Type B pancreatic cell (in vitro differentiated cells): ENCODE results near the gene BCAN. TPM values are rescaled to one million over a fixed set of nuclear protein-coding genes. Genes with fewer than 3 reads are reported as not detected.

Source experiments
- DNase-seq: peaks from one replicate; pipeline ENCODE4 v3.0.0; 2021; ENCODE audit warnings: mixed read lengths; ENCODE audit not compliant: unreplicated experiment; ENCODE audit errors: extremely low spot score
- H3K27ac Mint-ChIP-seq: 2 replicates; pipeline ENCODE4 v1.8.0; 2021; ENCODE audit warnings: mild to moderate bottlenecking, mixed read lengths
- H3K27me3 Mint-ChIP-seq: 2 replicates; pipeline ENCODE4 v1.8.0; 2021; ENCODE audit warnings: mixed read lengths
- H3K36me3 Mint-ChIP-seq: 2 replicates; pipeline ENCODE4 v1.8.0; 2021; ENCODE audit warnings: mixed read lengths
- H3K4me1 Mint-ChIP-seq: one replicate; pipeline ENCODE4 v1.8.0; 2021; ENCODE audit warnings: mixed read lengths; ENCODE audit not compliant: unreplicated experiment
- H3K4me3 Mint-ChIP-seq: 2 replicates; pipeline ENCODE4 v1.8.0; 2021; ENCODE audit warnings: mild to moderate bottlenecking, mixed read lengths
- H3K9me3 Mint-ChIP-seq: 2 replicates; pipeline ENCODE4 v1.8.0; 2021; ENCODE audit warnings: mixed read lengths
- CTCF ChIP-seq: fragments of 200-600 bp; sonication (generic); conservative IDR thresholded peaks from 2 replicates; pipeline ENCODE4 v1.5.0; 2021; ENCODE audit warnings: antibody characterized with exemption, mild to moderate bottlenecking
- long read RNA-seq: library from polyadenylated mRNA; unstranded; transcript quantifications from one replicate; pipeline ENCODE4 v2.0.0, GENCODE V29; 2020
- total RNA-seq: library from RNA; stranded (reverse); gene quantifications from 2 replicates; pipeline ENCODE4 v1.2.1, GENCODE V29; 2021; ENCODE audit warnings: low replicate concordance

The BCAN gene, protein sequence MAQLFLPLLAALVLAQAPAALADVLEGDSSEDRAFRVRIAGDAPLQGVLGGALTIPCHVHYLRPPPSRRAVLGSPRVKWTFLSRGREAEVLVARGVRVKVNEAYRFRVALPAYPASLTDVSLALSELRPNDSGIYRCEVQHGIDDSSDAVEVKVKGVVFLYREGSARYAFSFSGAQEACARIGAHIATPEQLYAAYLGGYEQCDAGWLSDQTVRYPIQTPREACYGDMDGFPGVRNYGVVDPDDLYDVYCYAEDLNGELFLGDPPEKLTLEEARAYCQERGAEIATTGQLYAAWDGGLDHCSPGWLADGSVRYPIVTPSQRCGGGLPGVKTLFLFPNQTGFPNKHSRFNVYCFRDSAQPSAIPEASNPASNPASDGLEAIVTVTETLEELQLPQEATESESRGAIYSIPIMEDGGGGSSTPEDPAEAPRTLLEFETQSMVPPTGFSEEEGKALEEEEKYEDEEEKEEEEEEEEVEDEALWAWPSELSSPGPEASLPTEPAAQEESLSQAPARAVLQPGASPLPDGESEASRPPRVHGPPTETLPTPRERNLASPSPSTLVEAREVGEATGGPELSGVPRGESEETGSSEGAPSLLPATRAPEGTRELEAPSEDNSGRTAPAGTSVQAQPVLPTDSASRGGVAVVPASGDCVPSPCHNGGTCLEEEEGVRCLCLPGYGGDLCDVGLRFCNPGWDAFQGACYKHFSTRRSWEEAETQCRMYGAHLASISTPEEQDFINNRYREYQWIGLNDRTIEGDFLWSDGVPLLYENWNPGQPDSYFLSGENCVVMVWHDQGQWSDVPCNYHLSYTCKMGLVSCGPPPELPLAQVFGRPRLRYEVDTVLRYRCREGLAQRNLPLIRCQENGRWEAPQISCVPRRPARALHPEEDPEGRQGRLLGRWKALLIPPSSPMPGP
- 12.6 TPM in 1 of 2 replicates, not detected in the other for total RNA-seq
- long read RNA-seq = 0 reads

DNA sequence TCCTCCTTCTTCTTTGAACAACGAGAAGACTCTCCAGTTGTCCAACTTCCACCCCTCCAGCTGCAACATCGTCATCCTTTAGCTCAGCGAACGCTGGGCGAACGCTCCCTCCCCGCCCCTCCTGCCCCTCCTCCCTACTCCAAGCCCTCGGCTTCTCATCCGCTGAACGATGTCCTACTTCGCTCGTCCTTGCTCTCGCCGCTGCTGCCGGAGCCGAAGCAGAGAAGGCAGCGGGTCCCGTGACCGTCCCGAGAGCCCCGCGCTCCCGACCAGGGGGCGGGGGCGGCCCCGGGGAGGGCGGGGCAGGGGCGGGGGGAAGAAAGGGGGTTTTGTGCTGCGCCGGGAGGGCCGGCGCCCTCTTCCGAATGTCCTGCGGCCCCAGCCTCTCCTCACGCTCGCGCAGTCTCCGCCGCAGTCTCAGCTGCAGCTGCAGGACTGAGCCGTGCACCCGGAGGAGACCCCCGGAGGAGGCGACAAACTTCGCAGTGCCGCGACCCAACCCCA, at the start of gene BCAN:
Gene BCAN (plus strand): TSS at position 357 of the 504 bp plus-strand sequence. CDS start 3,938 bp downstream, outside the sequence.
- Mint-ChIP-seq H3K27ac (peak within 1 kb of the TSS; percentile 11), H3K36me3 (no peaks in the 10 kb centered on the region)
- no peak for DNase-seq

DNA sequence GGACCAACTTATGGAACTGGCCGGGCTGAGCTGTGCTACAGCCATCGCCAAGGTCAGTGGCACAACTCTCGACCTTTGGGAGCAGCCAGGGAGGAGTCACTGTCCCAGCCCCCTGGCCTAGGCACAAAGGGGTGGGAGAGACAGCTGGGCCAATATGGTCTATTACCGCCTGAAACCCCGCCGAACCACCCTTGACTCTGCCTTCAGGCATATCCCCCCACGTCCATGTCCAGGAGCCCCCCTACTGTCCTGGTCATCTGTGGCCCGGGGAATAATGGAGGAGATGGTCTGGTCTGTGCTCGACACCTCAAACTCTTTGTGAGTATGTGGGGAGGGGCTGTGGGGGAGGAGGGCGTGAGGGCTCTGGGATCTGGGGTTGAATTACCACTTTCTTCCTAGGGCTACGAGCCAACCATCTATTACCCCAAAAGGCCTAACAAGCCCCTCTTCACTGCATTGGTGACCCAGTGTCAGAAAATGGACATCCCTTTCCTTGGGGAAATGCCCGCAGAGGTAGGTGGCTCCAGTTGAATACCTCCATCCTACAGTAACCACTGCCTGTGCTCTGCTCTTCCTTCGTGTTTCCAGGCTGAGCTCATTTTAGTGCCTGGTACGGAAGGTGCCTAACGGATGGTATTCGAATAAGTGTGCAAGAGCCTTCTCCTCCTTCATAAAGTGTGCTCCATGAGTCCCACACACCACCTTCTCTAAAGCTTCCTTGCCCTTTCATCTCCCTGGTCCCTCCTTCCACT, 49.6 kb upstream of the BCAN start:
- Mint-ChIP-seq H3K4me3 (peak overlapping the region; percentile 91), H3K27me3 (no peaks in the 10 kb centered on the region), H3K36me3 (peaks cover 5% of the 10 kb centered on the region), H3K4me1 (peaks cover 4% of the 10 kb centered on the region), H3K9me3 (no peaks in the 10 kb centered on the region), H3K27ac (no peak overlapping the region)
- DNase-seq = no peak
- no peak for TF ChIP-seq CTCF

More for the DNA sequence above, at the start of gene BCAN:
- Mint-ChIP-seq H3K4me1 (peaks cover 5% of the 10 kb centered on the region), H3K4me3 (peak within 1 kb of the TSS; percentile 82), H3K27me3 (peaks cover 88% of the 10 kb centered on the region), H3K9me3 (no peaks in the 10 kb centered on the region)
- no peak for TF ChIP-seq CTCF

GRCh38 chr1:156592910-156593660, 48.8 kb upstream of the BCAN start:
- Mint-ChIP-seq H3K36me3 (peaks cover 5% of the 10 kb centered on the region), H3K9me3 (no peaks in the 10 kb centered on the region), H3K27me3 (no peaks in the 10 kb centered on the region), H3K4me1 (peaks cover 4% of the 10 kb centered on the region), H3K27ac (no peak overlapping the region), H3K4me3 (peak overlapping the region; percentile 91)
- DNase-seq = no peak
- no peak for TF ChIP-seq CTCF

GRCh38 chr1:156593661-156593989, 48.3 kb upstream of the BCAN start:
- Mint-ChIP-seq H3K27ac (no peak overlapping the region), H3K9me3 (no peaks in the 10 kb centered on the region), H3K27me3 (no peaks in the 10 kb centered on the region), H3K36me3 (peaks cover 5% of the 10 kb centered on the region), H3K4me1 (peaks cover 4% of the 10 kb centered on the region), H3K4me3 (no peak overlapping the region)
- TF ChIP-seq CTCF = no peak
- DNase-seq = no peak
